ENCODE measurements around the gene ZNF652.

ZNF652 gene

DNA sequence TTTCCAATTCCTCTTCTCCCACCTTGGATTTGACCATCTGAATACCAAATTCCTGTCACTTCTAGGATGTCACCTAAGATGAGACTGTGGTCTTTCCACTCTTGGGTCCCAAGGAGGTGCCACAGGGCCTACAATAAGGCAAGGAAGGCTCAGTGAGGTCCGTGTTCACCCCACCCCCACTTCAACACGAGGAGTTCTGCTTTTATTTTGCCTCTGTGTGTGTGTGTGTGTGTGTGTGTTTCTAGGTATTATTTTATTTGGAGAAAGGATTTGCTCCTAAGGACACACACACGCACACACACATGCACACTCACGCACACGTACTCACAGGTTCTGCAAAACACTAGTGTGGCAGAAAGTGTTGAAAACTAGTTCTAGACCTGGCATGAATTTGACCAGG lies 106.9 kb downstream of the ZNF652 start:
- no peaks in the 10 kb centered on the region for H3K27me3 ChIP-seq
- no peak for DNase-seq
- TF ChIP-seq, protein P1, sequence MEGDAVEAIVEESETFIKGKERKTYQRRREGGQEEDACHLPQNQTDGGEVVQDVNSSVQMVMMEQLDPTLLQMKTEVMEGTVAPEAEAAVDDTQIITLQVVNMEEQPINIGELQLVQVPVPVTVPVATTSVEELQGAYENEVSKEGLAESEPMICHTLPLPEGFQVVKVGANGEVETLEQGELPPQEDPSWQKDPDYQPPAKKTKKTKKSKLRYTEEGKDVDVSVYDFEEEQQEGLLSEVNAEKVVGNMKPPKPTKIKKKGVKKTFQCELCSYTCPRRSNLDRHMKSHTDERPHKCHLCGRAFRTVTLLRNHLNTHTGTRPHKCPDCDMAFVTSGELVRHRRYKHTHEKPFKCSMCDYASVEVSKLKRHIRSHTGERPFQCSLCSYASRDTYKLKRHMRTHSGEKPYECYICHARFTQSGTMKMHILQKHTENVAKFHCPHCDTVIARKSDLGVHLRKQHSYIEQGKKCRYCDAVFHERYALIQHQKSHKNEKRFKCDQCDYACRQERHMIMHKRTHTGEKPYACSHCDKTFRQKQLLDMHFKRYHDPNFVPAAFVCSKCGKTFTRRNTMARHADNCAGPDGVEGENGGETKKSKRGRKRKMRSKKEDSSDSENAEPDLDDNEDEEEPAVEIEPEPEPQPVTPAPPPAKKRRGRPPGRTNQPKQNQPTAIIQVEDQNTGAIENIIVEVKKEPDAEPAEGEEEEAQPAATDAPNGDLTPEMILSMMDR (IDR thresholded peaks at IDR 0.05; ENCODE audit: low read depth, low read length) = no peak
- no peaks in the 10 kb centered on the region for H3K36me3 ChIP-seq
- no peaks in the 10 kb centered on the region for H3K4me1 ChIP-seq
- H3K9me3 ChIP-seq = no peaks in the 10 kb centered on the region
- no peak overlapping the region for H3K4me3 ChIP-seq (ENCODE audit: low read depth, low read length)

GRCh38 chr17:49254066-49254465 lies 108.0 kb downstream of the ZNF652 start:
- no peaks in the 10 kb centered on the region for H3K27me3 ChIP-seq
- no peaks in the 10 kb centered on the region for H3K4me1 ChIP-seq
- H3K9me3 ChIP-seq = no peaks in the 10 kb centered on the region
- H3K36me3 ChIP-seq = no peaks in the 10 kb centered on the region
- TF ChIP-seq, protein P1 (IDR thresholded peaks at IDR 0.05; ENCODE audit: low read depth, low read length) = peak; percentile 21; the same call in 1 of the 2 replicates
- no peak overlapping the region for H3K4me3 ChIP-seq (ENCODE audit: low read depth, low read length)
- DNase-seq = peak; percentile 13

- peak; percentile 34 for DNase-seq
- no peaks in the 10 kb centered on the region for H3K36me3 ChIP-seq
- TF ChIP-seq, protein P1 (IDR thresholded peaks at IDR 0.05; ENCODE audit: low read depth, low read length) = peak; percentile 13; the same call in 1 of the 2 replicates
- H3K4me3 ChIP-seq (ENCODE audit: low read depth, low read length) = no peak overlapping the region
- no peaks in the 10 kb centered on the region for H3K9me3 ChIP-seq
- no peaks in the 10 kb centered on the region for H3K27me3 ChIP-seq
- no peaks in the 10 kb centered on the region for H3K4me1 ChIP-seq
These were observed 109.8 kb downstream of the ZNF652 start for GRCh38 chr17:49252148-49252695.

DNA sequence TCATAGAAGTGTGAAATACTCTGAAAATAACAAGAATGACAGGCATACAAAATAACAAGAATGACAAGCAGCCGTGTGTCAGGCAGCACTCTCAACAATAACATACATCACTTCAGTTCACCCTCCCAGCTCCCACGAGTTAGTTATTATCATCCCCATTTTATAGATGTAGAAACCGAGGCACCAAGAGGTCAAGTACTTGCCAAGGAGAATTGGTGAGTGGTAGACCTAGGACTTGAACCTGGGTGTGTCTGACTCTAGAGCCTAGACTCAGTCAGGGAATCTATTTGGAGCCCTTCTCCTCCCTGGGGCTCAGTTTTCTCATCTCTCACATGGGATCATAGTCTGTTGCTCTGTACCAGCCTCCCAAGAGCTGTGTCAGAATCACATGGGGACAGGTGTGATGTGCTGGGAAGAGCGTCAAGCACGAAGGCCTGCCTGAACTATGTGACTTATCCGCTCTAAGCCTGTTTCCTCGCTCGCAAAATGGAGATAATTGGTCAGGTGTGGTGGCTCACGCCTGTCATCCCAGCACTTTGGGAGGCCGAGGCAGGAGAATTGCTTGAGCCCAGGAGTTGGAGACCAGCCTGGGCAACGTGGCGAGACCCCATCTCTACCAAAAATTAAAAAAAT lies 112.0 kb downstream of the ZNF652 start:
- Histone ChIP-seq H3K27me3 (no peaks in the 10 kb centered on the region), H3K9me3 (no peaks in the 10 kb centered on the region), H3K4me3 (ENCODE audit: low read depth, low read length) (no peak overlapping the region), H3K36me3 (no peaks in the 10 kb centered on the region), H3K4me1 (no peaks in the 10 kb centered on the region)
- TF ChIP-seq, protein P1 (IDR thresholded peaks at IDR 0.05; ENCODE audit: low read depth, low read length) = no peak
- no peak for DNase-seq

- TF ChIP-seq, protein P1 (IDR thresholded peaks at IDR 0.05; ENCODE audit: low read depth, low read length) = no peak
- Histone ChIP-seq H3K4me3 (ENCODE audit: low read depth, low read length) (no peak overlapping the region), H3K4me1 (no peaks in the 10 kb centered on the region), H3K9me3 (no peaks in the 10 kb centered on the region), H3K27me3 (no peaks in the 10 kb centered on the region), H3K36me3 (no peaks in the 10 kb centered on the region)
- DNase-seq = peak; percentile 31
These were observed 112.7 kb downstream of the ZNF652 start for GRCh38 chr17:49249292-49249794.

DNA sequence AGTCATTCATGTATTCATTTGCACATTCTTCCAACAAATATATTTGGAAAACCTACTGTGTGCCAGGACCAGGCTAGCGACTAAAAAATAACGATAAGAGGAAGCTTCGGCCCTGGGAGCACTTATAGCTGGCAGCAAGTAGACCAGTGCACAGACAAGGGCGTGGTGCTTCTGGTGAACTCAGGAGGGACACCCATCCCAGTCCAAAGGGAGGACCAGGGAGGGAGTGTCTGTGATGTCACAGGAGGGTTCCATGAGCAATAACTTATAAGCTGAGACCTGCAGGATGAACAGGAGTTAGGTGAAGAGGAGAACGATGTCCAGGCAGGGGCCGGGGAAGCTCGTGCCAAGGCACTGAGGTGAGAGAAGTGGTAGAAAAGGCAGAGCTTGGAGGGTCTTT lies 114.1 kb downstream of the ZNF652 start:
- no peak for DNase-seq
- no peaks in the 10 kb centered on the region for H3K36me3 ChIP-seq
- no peaks in the 10 kb centered on the region for H3K27me3 ChIP-seq
- H3K9me3 ChIP-seq = no peaks in the 10 kb centered on the region
- H3K4me3 ChIP-seq (ENCODE audit: low read depth, low read length) = no peak overlapping the region
- TF ChIP-seq, protein P1 (IDR thresholded peaks at IDR 0.05; ENCODE audit: low read depth, low read length) = no peak
- H3K4me1 ChIP-seq = no peaks in the 10 kb centered on the region
